Type B pancreatic cell (in vitro differentiated cells): ENCODE results near the gene FGF7. TPM values are rescaled to one million over a fixed set of nuclear protein-coding genes. Genes with fewer than 3 reads are reported as not detected.
"Not testable (repeated sequence)": the region's sequence is repeated elsewhere in the genome, so short reads cannot be mapped to it uniquely, and the experiment has no call there.

ENCODE experiments used
- DNase-seq: peaks from one replicate; pipeline ENCODE4 v3.0.0; 2021; ENCODE audit warnings: mixed read lengths; ENCODE audit not compliant: unreplicated experiment; ENCODE audit errors: extremely low spot score
- H3K27ac Mint-ChIP-seq: 2 replicates; pipeline ENCODE4 v1.8.0; 2021; ENCODE audit warnings: mild to moderate bottlenecking, mixed read lengths
- H3K27me3 Mint-ChIP-seq: 2 replicates; pipeline ENCODE4 v1.8.0; 2021; ENCODE audit warnings: mixed read lengths
- H3K36me3 Mint-ChIP-seq: 2 replicates; pipeline ENCODE4 v1.8.0; 2021; ENCODE audit warnings: mixed read lengths
- H3K4me1 Mint-ChIP-seq: one replicate; pipeline ENCODE4 v1.8.0; 2021; ENCODE audit warnings: mixed read lengths; ENCODE audit not compliant: unreplicated experiment
- H3K4me3 Mint-ChIP-seq: 2 replicates; pipeline ENCODE4 v1.8.0; 2021; ENCODE audit warnings: mild to moderate bottlenecking, mixed read lengths
- H3K9me3 Mint-ChIP-seq: 2 replicates; pipeline ENCODE4 v1.8.0; 2021; ENCODE audit warnings: mixed read lengths
- total RNA-seq: library from RNA; stranded (reverse); gene quantifications from 2 replicates; pipeline ENCODE4 v1.2.1, GENCODE V29; 2021; ENCODE audit warnings: low replicate concordance
- TF ChIP-seq, protein P1 (sequence below): fragments of 200-600 bp; sonication (generic); conservative IDR thresholded peaks from 2 replicates; pipeline ENCODE4 v1.5.0; 2021; ENCODE audit warnings: antibody characterized with exemption, mild to moderate bottlenecking

Gene FGF7
- total RNA-seq, 1 donor from 2014 or later, result 7.8 TPM

DNA sequence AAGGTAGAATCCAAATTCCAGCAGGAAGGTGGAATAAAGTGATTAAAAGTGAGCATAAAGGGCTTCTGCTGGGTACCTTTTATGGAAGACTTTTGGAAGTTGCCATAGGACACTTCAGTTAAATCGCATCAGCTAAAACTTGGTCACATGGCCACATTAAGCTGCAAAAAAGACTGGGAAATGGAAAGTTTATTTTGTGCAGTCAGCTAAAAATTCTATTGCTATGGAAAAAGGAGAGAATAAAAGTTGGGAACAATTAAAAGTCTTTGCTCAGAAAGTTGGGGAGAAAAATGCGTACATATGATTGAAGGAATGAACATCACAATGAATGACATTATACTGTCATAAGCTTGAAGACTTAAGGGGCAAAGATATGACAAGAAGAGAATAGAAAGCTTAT lies 49.3 kb downstream of the FGF7 start:
- Mint-ChIP-seq H3K9me3 (no peaks in the 10 kb centered on the region), H3K4me3 (no peak overlapping the region), H3K27me3 (no peaks in the 10 kb centered on the region), H3K36me3 (no peaks in the 10 kb centered on the region), H3K27ac (no peak overlapping the region), H3K4me1 (peaks cover 7% of the 10 kb centered on the region)
- TF ChIP-seq, protein P1, sequence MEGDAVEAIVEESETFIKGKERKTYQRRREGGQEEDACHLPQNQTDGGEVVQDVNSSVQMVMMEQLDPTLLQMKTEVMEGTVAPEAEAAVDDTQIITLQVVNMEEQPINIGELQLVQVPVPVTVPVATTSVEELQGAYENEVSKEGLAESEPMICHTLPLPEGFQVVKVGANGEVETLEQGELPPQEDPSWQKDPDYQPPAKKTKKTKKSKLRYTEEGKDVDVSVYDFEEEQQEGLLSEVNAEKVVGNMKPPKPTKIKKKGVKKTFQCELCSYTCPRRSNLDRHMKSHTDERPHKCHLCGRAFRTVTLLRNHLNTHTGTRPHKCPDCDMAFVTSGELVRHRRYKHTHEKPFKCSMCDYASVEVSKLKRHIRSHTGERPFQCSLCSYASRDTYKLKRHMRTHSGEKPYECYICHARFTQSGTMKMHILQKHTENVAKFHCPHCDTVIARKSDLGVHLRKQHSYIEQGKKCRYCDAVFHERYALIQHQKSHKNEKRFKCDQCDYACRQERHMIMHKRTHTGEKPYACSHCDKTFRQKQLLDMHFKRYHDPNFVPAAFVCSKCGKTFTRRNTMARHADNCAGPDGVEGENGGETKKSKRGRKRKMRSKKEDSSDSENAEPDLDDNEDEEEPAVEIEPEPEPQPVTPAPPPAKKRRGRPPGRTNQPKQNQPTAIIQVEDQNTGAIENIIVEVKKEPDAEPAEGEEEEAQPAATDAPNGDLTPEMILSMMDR, result no peak
- DNase-seq, result no peak

DNA sequence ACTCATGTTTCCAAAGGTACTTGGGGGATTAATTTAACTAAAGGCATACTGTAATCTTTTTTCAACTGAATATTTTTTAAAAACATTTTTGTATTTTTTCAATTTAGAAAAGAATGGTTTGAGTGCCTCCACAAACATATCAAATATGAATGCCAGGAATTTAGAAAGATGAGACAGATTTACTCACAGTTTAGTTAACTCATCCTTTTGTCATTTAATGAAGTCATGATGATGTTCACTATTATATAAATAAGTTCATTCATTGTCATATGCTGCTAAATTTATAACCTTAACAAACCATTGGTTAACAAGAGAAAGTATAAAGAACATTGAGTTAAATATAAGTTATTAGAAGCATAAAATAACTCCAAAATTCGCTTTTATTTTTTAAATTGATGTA lies 50.0 kb downstream of the FGF7 start:
- no peak overlapping the region for H3K4me3 Mint-ChIP-seq
- no peaks in the 10 kb centered on the region for H3K36me3 Mint-ChIP-seq
- peaks cover 7% of the 10 kb centered on the region for H3K4me1 Mint-ChIP-seq
- no peak overlapping the region for H3K27ac Mint-ChIP-seq
- H3K27me3 Mint-ChIP-seq, result no peaks in the 10 kb centered on the region
- no peak for DNase-seq
- H3K9me3 Mint-ChIP-seq, result no peaks in the 10 kb centered on the region
- TF ChIP-seq, protein P1, result no peak

DNA sequence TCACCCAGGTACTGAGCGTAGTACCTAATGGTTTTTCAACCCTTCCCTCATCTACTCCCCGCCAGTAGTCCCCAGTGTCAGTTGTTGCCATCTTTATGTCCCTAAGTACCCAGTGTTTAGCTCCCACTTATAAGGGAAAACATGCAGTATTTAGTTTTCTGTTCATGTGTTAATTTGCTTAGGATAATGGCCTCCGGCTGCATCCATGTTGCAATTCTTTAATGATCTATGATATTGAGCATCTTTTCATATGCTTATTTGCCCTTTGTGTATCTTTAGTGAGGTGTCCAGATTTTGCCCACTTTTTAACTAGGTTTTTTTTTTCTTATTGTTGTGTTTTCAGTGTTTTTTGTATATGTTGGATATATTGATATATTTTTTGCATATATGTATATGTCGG lies 55.0 kb downstream of the FGF7 start:
- H3K4me1 Mint-ChIP-seq, H3K9me3 Mint-ChIP-seq, H3K36me3 Mint-ChIP-seq, DNase-seq, H3K4me3 Mint-ChIP-seq, H3K27me3 Mint-ChIP-seq, H3K27ac Mint-ChIP-seq: not testable (repeated sequence)

DNA sequence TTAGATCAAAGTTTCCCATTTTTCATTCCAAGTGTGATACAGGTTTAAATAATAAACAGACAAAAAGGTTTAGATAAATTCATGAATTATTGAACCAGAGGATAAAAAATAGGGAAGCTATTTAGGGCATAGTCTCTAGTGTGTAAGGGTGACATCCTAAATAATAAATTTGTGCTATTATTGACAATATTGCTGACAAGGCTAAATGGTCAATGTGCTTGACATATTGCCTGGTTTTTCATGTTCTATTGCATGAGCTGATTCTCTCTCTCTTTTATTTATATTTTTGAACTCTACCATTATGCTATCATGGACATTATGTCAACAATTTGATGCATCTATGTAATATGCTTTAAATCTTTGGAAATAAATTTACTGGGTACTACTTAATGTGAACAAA lies 55.9 kb downstream of the FGF7 start:
- H3K4me1 Mint-ChIP-seq, H3K36me3 Mint-ChIP-seq: not testable (repeated sequence)

DNA sequence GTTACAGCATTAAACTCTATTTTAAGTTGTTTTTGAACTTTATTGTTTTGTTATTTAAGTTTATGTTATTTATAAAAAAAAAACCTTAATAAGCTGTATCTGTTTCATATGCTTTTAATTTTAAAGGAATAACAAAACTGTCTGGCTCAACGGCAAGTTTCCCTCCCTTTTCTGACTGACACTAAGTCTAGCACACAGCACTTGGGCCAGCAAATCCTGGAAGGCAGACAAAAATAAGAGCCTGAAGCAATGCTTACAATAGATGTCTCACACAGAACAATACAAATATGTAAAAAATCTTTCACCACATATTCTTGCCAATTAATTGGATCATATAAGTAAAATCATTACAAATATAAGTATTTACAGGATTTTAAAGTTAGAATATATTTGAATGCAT lies 62.4 kb downstream of the FGF7 start:
- H3K4me3 Mint-ChIP-seq, H3K9me3 Mint-ChIP-seq, H3K27ac Mint-ChIP-seq, H3K27me3 Mint-ChIP-seq, H3K36me3 Mint-ChIP-seq, DNase-seq, H3K4me1 Mint-ChIP-seq: not testable (repeated sequence)

More for the DNA sequence above, 55.9 kb downstream of the FGF7 start:
- not testable (repeated sequence) for H3K4me3 Mint-ChIP-seq, H3K27me3 Mint-ChIP-seq, H3K27ac Mint-ChIP-seq, H3K9me3 Mint-ChIP-seq, DNase-seq

DNA sequence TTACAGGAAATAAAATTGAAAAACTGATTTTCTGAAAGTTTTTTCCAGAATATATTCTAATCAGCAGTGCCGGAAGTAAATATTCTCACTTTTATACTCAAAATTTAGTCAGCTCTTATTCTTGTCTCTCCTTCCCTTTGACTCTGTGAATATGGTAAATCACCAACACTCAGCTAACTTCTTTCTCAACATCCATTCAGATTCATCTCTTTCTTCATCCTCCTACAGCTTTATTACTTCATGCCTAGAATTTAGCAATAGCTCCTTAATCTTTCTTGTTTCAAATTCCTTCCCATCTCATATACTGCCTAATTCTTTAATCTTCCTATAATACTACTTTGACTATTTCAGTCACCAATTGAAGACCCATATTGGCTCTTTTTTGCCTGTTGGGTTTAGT lies 67.9 kb downstream of the FGF7 start:
- Mint-ChIP-seq H3K27ac (no peak overlapping the region), H3K4me1 (no peaks in the 10 kb centered on the region), H3K9me3 (no peaks in the 10 kb centered on the region), H3K36me3 (no peaks in the 10 kb centered on the region), H3K27me3 (no peaks in the 10 kb centered on the region), H3K4me3 (no peak overlapping the region)
- TF ChIP-seq, protein P1, result no peak
- DNase-seq, result no peak

DNA sequence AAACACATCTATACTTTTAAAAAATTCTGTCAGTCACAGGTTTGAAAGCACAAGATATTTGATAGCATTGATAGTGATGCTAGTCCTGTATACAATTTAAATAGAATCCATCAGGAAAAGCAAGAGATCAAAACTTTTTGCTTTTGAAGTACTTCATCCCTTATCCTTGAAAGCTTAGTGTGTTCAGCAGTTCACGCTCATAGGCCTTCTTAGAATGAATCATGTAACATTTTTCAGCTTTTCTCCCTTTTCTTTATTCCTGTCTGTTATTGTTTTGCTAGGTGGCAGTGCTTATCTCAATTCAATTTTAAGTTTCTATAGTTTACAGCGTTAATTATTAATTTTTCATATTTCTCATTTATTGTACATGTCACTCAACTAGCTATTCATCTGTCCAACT lies 69.1 kb downstream of the FGF7 start:
- H3K27me3 Mint-ChIP-seq, result no peaks in the 10 kb centered on the region
- no peak overlapping the region for H3K4me3 Mint-ChIP-seq
- DNase-seq, result no peak
- no peaks in the 10 kb centered on the region for H3K4me1 Mint-ChIP-seq
- TF ChIP-seq, protein P1, result no peak
- no peak overlapping the region for H3K27ac Mint-ChIP-seq
- no peaks in the 10 kb centered on the region for H3K36me3 Mint-ChIP-seq
- H3K9me3 Mint-ChIP-seq, result no peaks in the 10 kb centered on the region
